Mucosa of gallbladder (tissue), 1 donor: ENCODE measurements around the gene LACC1. TPM values are rescaled to one million over a fixed set of nuclear protein-coding genes. Genes with fewer than 3 reads are reported as not detected.

Experiments
- DNase-seq: peaks from one replicate; pipeline ENCODE4 v3.0.0-alpha.2; 2020; ENCODE audit warnings: low spot score
- total RNA-seq: library from RNA; stranded (reverse); gene quantifications from one replicate; pipeline ENCODE4 v1.2.1, GENCODE V29; 2021
- donor health status: DM: no; HTN: no; CAD: no.

Gene LACC1
- total RNA-seq, 1 donor from 2014 or later, result 8.7 TPM

DNA sequence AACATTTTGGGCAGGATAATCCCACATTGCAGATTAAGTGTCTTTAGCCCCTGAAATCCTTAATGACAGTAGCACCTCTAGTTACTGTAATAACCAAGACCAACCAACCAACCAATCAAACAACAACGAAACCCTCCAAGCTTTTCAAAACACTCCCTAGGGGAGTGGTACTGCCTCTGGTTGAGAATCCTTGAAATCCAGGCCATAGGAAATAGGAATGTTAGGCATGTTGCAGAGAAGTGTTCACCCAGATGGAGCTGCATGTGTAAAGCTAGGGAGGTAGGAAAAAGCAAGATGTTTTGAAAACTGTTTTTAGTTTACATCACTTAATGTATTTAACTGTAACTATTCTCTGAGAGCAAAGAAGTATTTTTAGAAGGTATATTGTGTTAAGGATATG is 4.5 kb downstream of the LACC1 start:
- DNase-seq, result no peak

DNA sequence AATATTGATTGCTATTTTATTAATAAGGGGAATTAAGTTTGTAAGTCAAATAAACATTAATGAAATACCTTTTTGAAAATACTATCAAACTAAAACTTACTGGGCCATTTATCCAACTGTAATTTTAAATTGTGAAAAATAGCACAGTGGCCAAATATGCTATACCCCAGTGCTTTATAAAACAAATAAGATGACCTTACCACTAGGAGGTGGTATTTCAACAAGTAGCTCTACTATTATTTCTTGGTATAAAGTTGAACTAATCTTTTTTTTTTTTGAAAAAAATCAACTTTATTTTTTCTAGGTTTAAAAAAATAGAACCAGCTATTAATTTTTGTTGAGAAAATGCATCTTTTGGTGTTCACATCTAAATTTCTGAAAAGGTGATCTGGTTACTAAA is 14.7 kb downstream of the LACC1 start:
- no peak for DNase-seq

DNA sequence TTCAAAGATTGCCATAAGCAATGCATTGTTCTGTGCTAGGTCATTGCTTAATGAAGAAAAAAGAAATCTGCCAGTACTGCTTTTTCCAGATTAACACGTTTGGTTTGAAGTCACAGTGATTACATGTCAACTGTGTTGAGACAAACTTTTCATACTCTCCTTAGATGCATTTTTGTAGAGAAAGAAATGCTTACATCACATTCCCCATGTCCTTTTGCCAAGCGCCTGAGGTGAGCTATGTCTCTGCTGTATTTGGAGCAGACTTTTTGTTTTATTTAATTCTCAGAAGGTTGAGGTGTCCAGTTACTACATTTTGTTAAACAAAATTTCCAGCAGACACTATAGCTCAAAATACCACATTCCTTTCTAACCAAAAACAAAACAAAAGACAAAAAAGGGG is 16.2 kb downstream of the LACC1 start:
- no peak for DNase-seq

DNA sequence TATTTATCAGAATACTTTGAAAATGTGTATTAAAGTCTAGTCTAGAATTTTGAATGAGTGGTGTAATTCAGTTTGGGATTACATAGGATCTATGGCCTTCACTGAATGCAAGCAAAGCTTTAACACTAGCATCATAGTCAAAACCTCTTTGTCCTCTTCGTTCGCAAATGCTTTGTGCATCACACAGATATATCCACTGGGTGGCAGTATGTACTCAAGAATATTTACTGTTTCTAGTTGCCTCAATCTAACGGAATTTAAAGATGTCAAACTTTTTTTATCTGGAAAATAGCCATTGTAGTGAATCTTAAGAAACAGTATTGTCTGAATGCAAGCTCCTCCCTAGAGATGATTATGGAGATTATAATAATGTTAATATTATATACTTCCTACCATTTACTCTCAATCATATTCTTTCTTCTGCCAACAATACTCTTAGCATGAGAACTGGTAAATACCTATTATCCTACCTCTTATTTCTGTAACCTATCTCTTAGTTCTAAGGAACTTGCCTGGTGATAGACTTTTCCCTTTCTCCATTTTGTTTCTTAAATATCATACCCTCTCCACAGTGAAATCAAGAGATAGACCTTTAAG is 25.8 kb downstream of the LACC1 start:
- peak; percentile 54 for DNase-seq

DNA sequence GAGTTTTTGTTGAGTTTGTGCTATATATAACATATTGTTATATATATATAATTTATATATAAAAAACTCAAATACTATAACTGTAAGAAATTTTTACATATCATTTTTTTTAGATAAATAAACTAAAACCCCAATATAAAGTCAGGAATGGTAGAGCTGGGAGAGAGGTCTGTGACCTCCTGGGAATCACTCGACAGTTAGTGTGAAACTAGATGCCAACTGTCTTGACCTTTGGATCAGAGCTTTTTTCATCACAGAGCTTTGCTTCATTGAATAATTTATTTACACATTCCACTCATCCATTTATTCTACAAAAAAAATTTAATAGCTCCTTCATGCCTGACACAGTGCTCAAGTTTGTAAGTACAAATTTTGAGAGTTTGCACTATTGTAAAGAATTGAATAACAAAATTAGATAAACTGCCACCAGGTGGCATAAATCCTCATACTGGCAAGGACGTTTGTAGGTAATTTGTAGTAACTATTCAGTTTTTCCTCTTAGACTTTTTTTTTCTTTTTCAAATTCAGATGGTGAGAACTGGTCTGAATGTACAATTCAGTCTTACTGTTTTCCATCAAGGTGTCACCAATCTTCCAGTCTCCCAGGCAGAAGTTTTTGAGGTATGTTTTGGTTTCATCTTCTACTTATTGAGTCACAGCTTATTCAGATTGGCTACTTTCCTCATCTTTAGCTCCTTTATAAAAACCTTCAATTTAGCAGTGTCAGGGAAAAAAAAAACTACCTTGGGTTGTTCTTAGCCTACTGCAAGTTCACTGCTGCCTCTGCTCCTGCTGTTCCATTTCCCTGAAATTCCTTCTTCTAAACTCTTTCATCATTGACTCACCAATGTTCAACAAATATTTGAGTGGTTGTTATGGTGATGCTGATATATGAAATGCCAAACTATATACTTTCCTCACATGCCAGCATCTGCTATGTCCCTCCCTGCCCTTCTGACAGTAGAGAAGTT is 28.7 kb downstream of the LACC1 start:
- DNase-seq, result no peak

DNA sequence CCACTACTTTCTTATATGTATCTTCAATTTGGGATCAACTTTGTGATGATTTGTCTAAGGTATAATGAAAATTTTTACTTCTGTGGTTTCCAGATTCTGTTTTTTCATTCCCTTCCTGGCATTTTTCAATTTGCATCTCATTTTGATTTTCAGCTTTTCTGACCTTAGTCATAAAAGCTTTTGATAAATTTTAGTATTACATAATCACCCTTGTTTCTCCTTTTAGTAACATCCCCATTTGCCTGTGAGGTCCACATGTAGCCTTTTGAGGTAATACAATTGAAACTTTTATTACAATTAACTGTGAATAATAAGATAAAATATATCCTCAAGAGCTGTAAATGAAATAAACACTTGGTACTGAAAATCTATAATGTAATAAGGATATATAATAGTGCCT is 31.2 kb downstream of the LACC1 start:
- DNase-seq, result no peak

DNA sequence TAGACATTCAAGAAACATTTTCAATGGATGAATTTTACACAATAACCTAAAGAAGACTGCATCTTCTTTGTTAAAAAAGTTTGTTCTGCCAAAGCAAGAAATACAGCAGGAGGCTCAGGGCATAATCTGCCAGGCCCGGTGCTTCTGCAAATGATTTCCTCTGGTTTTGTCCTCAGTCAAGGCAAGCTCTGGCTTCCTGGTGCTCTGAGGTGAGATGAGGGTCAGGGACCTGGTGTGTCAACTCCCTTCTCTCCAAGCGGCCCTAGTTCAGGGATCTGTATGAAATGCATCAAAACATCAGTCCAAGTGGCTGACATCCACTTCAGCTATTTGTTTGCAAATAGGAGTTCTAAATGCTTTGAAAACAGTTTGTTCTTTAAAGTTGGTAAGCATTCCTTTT is 31.6 kb downstream of the LACC1 start:
- no peak for DNase-seq

DNA sequence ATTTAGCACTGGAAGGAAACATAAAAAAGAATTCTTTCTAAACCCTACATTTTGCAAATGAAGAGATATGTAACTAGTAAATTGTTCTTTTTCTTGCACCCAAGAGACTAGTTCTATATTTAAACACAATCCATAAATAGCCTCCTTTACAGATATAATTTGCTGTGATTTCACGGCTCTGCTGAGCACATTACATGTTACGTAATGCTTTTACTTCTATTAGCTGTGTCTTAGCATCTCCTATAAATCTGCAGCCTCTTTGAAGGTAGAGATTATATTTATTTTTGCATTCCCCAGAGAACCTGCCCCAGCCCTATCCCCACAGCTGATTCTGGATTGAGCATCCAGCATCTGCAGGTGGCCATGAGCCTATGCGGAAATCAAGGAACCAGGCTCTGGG is 32.2 kb downstream of the LACC1 start:
- no peak for DNase-seq

DNA sequence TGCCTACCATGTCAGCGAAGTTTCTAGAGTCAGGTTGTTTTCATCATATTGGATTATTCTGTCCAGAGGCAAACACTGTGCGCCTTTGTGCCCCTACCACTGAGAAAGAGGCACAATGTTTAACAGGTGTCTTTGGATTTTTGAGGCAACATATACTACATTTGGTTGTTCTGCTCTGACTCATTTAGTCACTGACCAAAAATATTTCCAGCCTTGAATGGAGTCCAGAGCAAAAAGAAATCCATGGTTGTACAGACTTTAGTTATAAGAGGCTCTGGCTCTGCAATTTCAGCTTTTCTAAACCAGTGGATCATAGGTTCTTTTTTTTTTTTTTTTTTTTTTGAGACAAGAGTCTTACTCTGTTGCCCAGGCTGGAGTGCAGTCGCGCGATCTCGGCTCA is 35.7 kb downstream of the LACC1 start:
- no peak for DNase-seq

DNA sequence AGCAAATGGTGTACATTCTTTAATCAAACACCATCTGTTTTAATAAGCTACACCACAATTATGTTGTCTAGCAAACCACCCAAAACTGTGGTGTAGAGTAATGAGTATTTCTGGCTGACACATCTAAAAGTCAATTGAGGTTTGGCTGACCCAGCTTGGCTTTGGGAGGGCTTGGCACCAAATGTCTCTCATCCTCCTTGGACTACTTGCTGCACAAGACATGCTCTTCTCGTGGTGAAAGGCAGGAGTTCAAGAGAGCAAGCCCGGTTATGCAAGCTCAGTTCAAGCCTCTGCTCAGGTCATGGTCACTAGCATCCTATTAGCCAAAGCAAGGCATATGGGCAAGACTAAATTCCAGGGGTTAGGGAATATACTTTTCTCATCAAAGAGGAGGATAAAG is 37.1 kb downstream of the LACC1 start:
- DNase-seq, result no peak

DNA sequence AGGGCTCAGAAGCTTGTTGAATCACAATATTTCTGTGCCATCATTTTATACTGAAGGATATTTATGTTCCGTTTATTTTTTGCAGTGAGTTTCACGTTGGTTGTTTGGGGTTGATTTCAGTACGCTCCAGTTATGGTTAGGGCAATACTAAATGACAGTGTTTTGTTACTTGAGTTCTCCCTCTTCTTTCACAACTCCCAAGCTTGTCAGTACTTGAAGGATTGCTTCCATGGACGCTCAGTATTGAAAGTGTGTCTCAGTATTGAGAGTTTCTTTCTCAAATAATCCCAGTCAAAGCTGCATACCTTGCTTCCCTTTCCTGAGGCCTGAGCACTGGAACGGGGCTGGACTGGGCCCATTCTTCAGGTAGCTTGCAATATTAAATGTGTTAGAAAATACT is 38.9 kb downstream of the LACC1 start:
- no peak for DNase-seq

DNA sequence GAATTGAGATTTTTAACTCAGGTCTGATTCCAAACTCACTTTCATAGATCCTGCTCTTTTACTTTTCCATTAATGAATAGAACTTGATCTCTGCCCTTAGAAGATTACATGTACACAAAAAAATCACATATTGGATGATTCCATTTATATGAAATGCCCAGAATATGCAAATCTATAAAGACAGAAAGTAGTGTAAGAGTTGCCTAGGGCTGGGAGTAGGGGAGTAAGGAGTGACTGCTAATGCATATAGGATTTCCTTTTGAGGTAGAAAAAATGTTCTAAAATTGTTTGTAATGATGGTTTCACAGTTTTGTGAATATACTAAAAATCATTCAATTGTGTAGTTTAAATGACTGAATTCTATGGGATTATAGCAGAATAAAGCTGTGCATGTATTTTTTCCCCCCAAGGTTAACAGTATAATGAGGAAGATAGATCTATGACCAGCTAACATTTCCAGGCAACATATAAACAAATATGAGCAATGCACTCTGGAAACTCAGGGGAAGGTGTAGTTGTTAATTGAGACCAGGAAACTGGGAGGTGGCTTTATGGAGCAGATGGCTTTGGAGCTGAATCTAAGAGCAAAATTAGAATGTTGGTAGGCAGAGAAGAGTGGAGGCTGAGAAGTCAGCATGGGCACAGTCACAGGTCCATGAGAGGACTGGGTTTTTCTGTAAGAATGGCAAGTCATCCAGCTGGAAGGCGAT is 41.4 kb downstream of the LACC1 start:
- DNase-seq, result no peak

DNA sequence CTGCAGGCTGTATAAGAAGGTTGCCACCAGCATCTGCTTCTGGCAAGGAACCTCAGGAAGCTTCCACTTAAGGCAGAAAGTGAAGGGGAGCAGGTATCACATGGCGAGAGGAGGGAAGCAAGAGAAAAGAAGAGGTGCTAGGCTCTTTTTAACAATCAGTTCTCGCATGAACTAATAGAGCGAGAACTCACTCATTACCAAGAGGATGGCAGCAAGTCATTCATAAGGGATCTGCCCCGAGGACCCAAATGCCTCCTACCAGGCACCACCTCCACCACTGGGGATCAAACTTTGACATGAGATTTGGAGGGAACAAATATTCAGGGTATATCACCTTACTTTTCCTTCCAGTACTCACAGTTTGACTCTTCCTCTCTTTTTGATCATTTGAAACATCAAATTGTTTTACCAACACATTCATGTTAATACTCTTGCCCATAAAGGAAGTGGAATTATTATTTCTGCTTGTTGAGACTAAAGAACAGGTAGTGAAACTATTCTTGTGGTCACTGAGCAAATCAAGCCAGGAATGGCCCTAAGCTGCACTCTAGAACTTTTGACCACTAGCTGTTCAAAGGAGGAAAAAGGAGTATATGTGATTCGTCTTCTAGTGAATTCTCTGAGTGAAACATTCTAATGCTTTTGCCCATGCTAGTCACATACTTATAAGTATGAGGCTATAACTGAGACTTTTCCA is 45.0 kb downstream of the LACC1 start:
- DNase-seq, result no peak

DNA sequence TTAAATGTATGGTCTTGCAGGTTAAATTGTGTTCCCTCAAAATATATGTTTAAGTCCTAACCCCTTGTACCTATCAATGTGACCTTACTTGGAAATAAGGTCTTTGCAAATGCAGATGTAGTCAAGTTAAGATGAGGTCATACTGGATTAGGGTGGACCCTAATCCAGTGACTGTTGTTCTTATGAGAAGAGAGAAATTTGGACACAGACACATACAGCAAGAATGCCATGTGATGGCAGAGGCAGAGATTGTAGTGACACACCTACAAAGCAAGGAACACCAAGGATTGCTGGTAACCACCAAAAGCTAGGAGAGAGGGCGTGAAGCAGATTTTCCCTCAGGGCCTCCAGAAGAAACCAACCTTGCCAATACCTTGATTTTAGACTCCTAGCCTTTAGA is 50.2 kb downstream of the LACC1 start:
- no peak for DNase-seq

DNA sequence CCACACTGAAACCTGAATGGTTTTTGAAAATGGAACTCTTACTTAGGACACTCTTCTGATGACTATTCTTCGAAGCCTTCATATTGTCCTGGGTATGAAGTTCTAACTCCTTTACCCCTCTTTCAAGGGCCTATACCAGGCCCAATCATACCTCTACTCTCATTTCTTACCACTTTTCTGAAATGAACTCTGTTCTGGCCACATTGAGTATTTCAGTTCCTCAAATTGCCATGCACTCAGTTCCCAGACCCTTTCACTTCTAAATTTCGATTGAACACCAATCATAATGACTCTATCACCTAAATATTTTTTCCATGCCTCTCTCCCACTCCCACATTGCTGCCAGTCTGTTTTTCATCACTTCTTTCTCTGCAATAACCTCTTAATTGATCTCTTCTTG is 53.7 kb downstream of the LACC1 start:
- DNase-seq, result no peak

DNA sequence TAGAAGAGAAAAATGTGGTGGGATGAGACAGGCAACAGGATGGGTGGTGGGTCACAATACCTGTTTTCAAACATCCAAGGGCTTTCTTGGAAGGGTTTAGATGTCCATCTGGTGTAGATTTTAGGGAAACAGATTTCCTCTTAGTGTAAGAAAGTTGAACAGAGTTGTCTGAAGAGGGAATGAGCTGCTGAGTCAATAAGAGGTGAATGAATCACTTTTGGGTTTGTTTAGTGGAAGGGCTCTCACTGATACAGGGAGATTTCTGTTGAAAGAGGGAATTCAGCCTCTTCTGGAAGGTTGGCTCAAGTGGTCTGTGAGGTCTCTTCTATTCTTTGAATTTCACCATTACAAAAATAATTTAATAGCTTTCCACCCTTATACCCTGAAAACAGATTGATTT is 54.6 kb downstream of the LACC1 start:
- DNase-seq, result no peak

DNA sequence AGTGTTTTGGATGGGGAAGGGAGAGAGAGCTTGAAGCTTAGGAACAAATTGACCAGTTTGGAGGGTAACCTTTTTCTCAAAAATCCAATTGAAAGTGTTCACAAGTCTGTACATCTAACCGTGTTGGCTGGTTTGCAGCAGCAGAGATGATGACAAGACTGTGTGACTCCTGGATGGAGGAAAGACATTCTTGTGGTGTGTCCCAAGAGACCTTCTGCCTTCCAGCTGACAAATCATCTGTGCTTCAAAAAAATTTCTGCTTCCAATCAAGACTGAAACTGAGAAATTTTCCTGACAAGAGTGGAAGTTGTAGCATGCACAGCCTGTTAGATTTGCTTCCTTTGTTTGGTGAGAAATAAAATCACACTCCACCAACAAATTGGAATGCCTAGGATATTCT is 56.2 kb downstream of the LACC1 start:
- no peak for DNase-seq

DNA sequence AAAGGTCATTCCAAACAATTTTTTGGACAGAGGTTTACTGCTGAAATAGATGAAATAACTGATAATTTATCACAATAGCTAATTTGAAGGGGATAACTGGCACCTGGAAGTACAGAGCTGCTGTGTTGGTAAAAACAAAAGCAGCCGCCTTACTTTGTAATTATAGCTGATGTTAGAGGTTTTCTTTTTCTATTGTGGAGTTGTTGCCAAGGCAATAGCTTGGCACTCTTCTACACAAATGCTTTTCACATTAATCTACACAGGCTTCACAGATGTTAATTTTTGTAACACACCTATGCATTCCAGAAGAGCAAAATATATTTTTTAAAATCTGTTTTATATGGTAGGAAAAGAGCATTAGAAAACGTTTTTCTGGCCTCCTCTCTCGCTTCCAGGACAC is 56.9 kb downstream of the LACC1 start:
- no peak for DNase-seq

DNA sequence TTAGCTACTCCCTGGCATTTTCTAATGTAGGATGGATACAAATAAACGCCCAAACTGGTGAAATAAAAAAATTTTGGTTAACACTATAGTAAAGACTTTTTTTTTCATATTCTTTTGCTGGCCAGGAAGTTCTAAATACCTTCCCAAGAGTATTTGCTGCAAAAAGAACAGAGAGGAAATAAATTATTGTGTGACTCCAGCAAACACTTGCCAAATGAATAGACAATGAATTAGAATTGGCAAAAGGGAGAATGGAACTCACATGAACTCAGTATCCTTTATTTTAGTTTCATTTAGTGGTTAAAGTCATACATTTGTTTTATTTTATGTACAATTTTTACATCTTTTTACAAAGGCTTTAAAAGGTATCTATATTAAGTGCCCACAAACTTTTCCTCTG is 58.1 kb downstream of the LACC1 start:
- DNase-seq, result no peak

DNA sequence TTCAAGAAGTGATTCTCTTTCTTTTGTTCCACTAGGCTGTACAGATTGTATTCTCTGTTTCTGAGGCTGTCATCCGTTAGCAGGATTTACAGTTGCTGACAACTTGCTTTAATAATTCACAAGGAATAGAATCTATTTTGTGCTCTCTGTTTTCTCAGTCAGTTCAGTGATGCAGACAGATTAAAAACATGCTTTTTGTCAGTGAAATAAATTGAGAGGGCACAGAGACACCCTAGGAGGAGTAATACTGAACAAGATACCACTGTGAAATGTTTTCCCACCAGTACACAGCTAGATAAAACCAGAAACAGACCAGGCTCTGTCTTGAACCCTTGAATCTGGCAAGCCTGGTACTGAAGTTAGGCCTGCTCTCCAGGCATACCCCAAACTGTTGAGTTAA is 58.7 kb downstream of the LACC1 start:
- DNase-seq, result no peak

DNA sequence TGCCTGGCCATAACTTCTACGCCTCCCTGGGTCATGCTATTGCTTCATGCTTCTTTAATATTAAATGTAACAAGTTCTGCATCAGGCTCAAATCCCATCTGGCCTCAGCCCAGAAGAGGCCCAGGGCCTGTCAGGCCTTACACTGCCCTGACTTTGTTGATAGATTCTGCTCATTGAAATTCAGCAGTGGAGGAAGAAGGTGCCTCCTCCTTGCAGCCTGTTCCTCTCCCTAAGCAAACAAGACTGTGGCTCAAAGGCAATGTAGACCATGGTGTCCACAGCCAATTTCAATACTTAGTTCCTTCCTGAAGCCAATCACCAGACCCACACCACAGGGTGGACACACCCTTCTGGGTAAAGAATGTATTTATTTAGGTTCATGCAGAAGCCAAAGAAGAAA is 59.4 kb downstream of the LACC1 start:
- peak; percentile 15 for DNase-seq

DNA sequence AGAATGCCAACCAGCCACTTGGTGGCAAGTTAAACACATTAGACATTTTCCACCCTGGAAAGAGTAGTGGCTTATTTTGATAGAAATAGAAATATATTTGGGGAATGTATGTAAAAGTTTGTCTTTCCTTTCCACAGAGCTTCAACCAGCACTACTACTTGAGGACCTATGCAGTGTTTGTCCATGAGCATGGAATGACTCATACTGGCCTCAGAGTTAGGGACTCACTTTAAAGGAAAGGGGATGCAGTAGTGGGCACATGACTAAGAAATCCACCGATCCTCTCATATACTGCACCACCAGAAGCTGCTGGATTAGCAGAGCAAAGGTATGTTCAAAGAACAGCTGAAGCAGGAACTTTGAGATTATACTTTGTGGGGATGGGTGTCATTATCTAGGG is 62.6 kb downstream of the LACC1 start:
- no peak for DNase-seq
